Measurements from ENCODE around the gene OR1K1.
"Not testable (repeated sequence)": the region's sequence is repeated elsewhere in the genome, so short reads cannot be mapped to it uniquely, and the experiment has no call there.

OR1K1 gene

DNA sequence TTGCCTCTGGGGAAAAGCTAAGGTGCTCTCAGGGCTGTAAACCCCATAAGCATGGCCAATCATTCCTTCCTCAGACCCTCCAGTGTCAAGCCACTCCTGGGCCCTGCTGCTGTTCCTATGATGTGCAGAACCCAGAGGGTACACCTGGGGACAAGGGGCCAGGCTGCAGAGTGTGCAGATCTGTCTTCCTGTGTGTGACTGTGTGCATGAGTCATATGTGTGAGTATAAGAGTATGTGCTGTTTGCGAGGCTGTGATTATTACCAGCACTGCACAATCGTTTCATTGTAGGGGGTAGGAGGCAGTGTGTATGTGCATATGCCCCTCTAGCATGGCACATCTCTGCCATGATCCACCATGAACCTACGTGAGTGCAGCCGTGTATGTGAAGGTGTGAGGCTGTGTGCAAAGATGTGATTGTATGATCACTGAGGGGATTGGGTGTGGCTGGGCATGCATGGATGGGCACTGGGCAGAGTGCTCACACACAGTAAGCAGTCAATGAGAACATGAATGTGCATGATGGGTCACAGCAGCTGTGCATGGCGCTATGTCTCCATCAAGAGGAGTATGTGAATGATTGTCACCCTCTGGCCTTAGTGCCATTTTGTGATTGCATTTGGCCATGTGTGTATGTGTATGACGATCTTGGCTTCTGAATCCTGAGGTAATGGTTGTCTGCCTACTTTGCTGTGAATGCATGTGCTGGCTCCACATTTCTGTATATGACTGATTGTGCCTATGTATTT, 2.4 kb upstream of the OR1K1 start:
- DNase-seq (ENCODE audit: extremely low read depth, low read depth): no peak
- TF ChIP-seq CTCF (IDR thresholded peaks at IDR 0.05; ENCODE audit: low read depth, low read length): no peak

DNA sequence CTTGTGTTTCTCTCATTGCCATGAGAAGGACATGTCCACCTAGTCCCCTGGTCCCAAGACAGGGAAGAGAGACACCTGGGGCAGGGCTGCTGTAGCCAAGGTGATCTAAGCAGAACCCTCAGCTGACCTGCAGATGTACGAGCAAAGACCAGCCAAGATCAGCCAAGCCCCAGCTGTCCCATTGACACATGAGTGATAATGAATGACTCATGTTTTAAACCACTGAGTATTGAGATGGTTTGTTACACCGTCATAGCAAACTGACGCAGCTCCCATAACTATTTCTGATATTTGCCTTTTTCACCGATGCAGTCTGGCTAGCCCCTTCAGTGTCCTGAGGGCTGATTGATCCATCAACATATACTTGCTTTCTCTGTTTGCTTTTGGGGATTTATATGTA, 6.7 kb downstream of the OR1K1 start:
- DNase-seq (ENCODE audit: extremely low read depth, low read depth): no peak
- no peak for TF ChIP-seq CTCF (IDR thresholded peaks at IDR 0.05; ENCODE audit: low read depth, low read length)

GRCh38 chr9:122807271-122807900, 7.5 kb downstream of the OR1K1 start:
- no peak for TF ChIP-seq CTCF (IDR thresholded peaks at IDR 0.05; ENCODE audit: low read depth, low read length)

GRCh38 chr9:122808141-122808540, 8.2 kb downstream of the OR1K1 start:
- TF ChIP-seq CTCF (IDR thresholded peaks at IDR 0.05; ENCODE audit: low read depth, low read length): no peak
- DNase-seq (ENCODE audit: extremely low read depth, low read depth): no peak

More at GRCh38 chr9:122807271-122807900, 7.5 kb downstream of the OR1K1 start:
- no peak for DNase-seq (ENCODE audit: extremely low read depth, low read depth)

GRCh38 chr9:122809261-122809660, 9.3 kb downstream of the OR1K1 start:
- DNase-seq (ENCODE audit: extremely low read depth, low read depth): not testable (repeated sequence)

DNA sequence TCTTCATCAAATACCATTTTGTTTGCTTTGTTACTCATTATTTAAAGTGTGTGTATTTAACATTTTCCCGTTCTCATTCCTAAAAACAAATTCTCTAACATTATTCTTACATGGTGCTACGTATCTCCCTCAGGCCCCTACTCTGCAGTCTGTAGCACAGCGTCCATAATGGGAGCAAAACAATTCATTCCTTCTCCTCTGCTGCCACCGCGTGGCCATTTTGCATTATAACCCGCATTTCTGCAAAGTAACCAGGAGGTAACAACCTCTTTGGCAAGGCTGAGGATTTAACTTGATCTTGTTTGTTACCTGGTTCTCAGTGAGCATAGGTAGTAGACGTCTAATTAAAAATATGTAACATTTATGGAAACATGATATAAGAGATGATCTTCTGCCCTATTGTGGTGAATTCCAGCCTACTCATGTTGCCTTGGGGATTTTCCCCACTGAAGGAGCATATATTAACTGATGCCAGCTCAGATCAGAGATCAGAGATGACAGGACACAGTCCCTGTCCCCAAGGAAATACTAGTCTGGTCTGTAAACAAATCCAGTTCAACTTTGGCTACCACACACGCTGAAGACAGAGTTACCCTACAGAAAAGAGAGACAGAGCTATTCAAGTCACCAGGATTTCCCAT, 10.5 kb downstream of the OR1K1 start:
- DNase-seq (ENCODE audit: extremely low read depth, low read depth): peak; percentile 44
- peak; percentile 65 for TF ChIP-seq CTCF (IDR thresholded peaks at IDR 0.05; ENCODE audit: low read depth, low read length)

DNA sequence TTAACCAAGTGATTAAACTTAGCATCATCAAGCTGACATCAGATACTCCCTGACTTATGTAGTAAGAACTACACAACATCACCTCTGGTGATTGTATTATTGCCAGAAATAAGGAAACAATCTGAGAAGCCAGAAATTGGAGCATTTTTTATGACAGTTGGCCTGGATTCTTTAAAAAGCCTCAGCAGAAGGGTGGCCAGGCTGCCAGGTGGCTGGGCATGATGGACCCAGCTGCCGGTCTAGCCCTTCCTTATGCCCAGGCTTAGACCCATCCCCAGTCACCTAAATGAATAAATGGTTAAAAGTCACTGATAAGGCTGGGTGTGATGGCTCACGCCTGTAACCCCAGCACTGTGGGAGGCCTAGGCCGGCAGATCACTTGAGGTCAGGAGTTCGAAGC, 12.8 kb downstream of the OR1K1 start:
- TF ChIP-seq CTCF (IDR thresholded peaks at IDR 0.05; ENCODE audit: low read depth, low read length): no peak
- no peak for DNase-seq (ENCODE audit: extremely low read depth, low read depth)
